ENCODE data around the gene CDKN2A. TPM values are rescaled to one million over a fixed set of nuclear protein-coding genes. Genes with fewer than 3 reads are reported as not detected.

Gene CDKN2A
- total RNA-seq, 1 experiment from 2014 or later = 0.35 TPM

DNA sequence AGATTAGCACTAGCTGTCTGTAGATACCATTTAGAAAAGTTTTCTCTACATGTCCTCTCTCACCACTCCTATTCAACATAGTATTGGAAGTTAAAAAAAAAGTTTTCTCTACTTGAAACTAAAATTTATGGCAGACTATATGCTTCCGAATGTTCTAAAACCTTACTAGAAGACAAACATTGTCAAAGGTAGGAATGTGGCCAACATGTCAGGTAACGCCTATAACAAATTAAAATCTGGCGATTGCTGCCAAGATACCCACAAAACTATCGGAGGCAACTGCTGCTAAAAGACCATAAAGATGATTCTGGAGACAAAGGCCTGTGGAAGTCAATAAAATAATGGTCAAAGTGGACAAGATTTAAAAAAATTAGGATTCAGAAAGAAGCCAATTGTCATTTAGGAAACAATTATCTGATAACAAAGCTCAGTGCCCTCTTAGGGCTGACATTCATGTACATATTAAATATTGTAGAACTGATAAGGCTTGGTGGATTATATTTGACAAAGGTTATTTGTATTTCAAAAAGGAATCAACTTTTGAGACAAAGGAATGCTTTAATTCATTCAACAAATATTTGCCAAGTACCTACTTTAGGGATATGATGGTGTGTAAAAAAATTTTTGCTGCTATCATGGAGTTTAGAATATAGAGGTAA, 52.7 kb downstream of the CDKN2A start:
- no peak overlapping the region for H3K14ac ChIP-seq (ENCODE audit: insufficient read depth, low read length)
- no peaks in the 10 kb centered on the region for H3K4me1 Mint-ChIP-seq
- H2BK5ac ChIP-seq (ENCODE audit: insufficient read length, low read length) = no peak overlapping the region
- H3K4me1 ChIP-seq (ENCODE audit: insufficient read depth, low read length) = no peaks in the 10 kb centered on the region
- H3K18ac ChIP-seq (ENCODE audit: insufficient read length, low read depth, low read length) = no peak overlapping the region
- H3K79me1 ChIP-seq (ENCODE audit: insufficient read depth, low read depth, low read length, poor library complexity, severe bottlenecking) = no peaks in the 10 kb centered on the region
- WGBS (ENCODE audit: extremely low coverage, insufficient read length, low lambda C conversion rate) = no CpG with 5 or more reads among the region's 4 CpGs
- TF ChIP-seq, protein P1, sequence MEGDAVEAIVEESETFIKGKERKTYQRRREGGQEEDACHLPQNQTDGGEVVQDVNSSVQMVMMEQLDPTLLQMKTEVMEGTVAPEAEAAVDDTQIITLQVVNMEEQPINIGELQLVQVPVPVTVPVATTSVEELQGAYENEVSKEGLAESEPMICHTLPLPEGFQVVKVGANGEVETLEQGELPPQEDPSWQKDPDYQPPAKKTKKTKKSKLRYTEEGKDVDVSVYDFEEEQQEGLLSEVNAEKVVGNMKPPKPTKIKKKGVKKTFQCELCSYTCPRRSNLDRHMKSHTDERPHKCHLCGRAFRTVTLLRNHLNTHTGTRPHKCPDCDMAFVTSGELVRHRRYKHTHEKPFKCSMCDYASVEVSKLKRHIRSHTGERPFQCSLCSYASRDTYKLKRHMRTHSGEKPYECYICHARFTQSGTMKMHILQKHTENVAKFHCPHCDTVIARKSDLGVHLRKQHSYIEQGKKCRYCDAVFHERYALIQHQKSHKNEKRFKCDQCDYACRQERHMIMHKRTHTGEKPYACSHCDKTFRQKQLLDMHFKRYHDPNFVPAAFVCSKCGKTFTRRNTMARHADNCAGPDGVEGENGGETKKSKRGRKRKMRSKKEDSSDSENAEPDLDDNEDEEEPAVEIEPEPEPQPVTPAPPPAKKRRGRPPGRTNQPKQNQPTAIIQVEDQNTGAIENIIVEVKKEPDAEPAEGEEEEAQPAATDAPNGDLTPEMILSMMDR (conservative IDR thresholded peaks at IDR 0.05) = no peak
- no peak overlapping the region for H3K9ac ChIP-seq (ENCODE audit: extremely low read depth, insufficient read length, low read length)
- no peak overlapping the region for H2BK15ac ChIP-seq (ENCODE audit: low read depth, low read length)
- no peak overlapping the region for H3K27ac Mint-ChIP-seq
- H3K79me2 ChIP-seq (ENCODE audit: insufficient read depth, low read length) = no peaks in the 10 kb centered on the region
- no peak overlapping the region for H3K4ac ChIP-seq (ENCODE audit: low read depth, low read length)
- no peak overlapping the region for H4K5ac ChIP-seq (ENCODE audit: insufficient read length, low read depth, low read length)
- no peak overlapping the region for H2BK120ac ChIP-seq (ENCODE audit: low read depth, low read length, poor library complexity, severe bottlenecking)
- H3K9me3 ChIP-seq (ENCODE audit: control insufficient read depth, low read depth, low read length) = no peaks in the 10 kb centered on the region
- no peak overlapping the region for H3T11ph ChIP-seq (ENCODE audit: low read length)
- H4K20me1 ChIP-seq (ENCODE audit: control insufficient read depth, insufficient read depth, insufficient read length) = no peaks in the 10 kb centered on the region
- H3K27ac ChIP-seq (ENCODE audit: insufficient read length, low read depth, low read length) = no peak overlapping the region
- H2AK5ac ChIP-seq (ENCODE audit: insufficient read length, low read length) = no peak overlapping the region
- H3K4me3 Mint-ChIP-seq = no peak overlapping the region
- peaks cover 0 to 4% (median 3%) of the 10 kb centered on the region in 3 experiments; a peak in 3 of 7 replicates for H3K36me3 Mint-ChIP-seq (ENCODE audit: insufficient read depth in 1 of 3, low read depth in 3 of 3)
- no peak overlapping the region for H3K56ac ChIP-seq (ENCODE audit: insufficient read length, low read depth, low read length)
- H2BK20ac ChIP-seq (ENCODE audit: low read depth, low read length, poor library complexity, severe bottlenecking) = no peak overlapping the region
- no peaks in the 10 kb centered on the region for H3K27me3 ChIP-seq (ENCODE audit: insufficient read depth, low read length)
- peaks cover 3% of the 10 kb centered on the region for H3K27me3 Mint-ChIP-seq (ENCODE audit: low read depth)
- no peak overlapping the region for H3K23ac ChIP-seq (ENCODE audit: insufficient read length, low read depth, low read length)
- no peak overlapping the region for H2BK12ac ChIP-seq (ENCODE audit: insufficient read length, low read depth, low read length)
- H4K8ac ChIP-seq (replicated peaks; ENCODE audit: insufficient read length, low read depth, low read length) = no peak overlapping the region
- H3K4me2 ChIP-seq (ENCODE audit: insufficient read depth, insufficient read length, low read length) = no peak overlapping the region
- H4K91ac ChIP-seq (ENCODE audit: insufficient read length, low read depth, low read length) = no peak overlapping the region
- H3K9me3 Mint-ChIP-seq = peaks cover 2 to 3% of the 10 kb centered on the region in 2 experiments; a peak in 2 of 5 replicates
- no peak overlapping the region for H2AFZ ChIP-seq (ENCODE audit: low read length)
- DNase-seq = no peak
- no peaks in the 10 kb centered on the region for H3K23me2 ChIP-seq (ENCODE audit: insufficient read length, low read depth, low read length, poor library complexity, severe bottlenecking)

All from H9 (cell line).